GM21737 (cell line): ENCODE results near the gene NOP16.

Experiments used
- ATAC-seq: cut with Tn5 transposase; IDR thresholded peaks from one replicate; pipeline ENCODE4 v1.9.1; 2021; ENCODE audit warnings: mild to moderate bottlenecking, moderate library complexity; ENCODE audit not compliant: unreplicated experiment

Gene NOP16

DNA sequence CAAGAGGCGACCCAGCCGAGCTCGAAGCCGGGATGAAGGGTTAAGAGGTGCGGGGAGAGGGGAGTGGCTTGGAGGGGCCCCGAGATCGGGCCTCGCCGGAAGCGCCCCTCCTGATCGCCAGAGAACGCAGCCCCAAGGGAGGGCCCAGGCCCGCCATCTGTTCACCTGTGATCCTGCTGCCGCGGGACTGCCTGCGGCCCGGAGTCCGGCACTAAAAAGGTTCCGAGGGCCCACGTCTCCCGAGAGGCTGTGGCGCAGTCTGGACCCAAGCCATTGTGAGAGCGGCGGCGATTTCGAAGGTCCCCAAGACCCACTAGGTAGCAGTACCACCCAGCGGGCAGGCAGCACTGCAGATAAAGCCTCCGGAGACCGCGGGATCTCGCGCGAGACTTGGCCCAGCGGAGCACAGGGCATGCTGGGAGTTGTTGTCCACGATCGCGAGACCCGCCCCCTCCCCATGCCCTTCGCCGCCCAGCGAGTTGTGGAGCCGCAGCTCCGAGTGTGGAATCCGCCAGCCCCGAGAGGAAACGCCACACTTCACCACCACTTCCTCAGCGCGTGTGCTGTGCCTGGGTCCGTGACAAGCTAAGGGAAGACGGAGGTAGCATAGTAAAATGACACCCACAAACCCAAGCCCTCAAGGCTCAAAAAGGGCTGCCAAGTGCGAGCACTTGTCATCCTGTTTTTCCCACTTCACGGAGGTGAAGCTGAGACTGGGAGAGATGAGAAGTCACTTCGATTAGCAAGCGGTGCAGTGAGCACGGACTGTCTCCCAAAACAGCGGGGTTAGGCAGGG lies 26.8 kb downstream of the NOP16 start, which contains the start of gene KIAA1191:
TSS of gene KIAA1191 (minus strand) at position 328 of the 796 bp plus-strand sequence. CDS start 2,256 bp downstream, outside the sequence.
- ATAC-seq, result peak; percentile 83

DNA sequence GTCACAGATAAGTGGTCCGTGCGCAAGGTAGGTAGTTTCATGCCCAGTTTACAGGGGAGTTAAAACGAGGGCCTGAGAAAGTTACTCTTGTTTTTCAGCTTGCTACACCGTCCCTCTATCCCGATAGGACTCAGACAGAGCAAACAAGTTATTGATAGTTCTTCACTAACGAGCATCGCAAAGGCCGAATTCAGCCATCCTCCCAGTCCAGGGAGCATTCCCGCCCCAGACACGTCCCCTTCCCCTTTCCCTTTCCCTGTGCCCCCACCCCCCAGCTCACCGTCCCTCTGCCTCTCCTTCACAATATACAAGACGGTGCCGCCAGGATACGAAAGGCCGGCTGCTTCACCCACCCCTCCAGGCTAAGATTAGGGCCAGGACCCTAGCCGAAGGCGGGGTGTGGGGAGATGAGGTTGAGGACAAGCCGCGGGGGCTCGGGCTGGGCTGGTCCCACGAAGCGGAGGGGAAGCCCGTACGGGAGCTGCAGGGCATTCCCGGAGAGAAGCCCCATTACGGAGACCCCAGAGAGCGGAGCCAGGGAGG lies 27.4 kb downstream of the NOP16 start:
- ATAC-seq, result peak; percentile 7

DNA sequence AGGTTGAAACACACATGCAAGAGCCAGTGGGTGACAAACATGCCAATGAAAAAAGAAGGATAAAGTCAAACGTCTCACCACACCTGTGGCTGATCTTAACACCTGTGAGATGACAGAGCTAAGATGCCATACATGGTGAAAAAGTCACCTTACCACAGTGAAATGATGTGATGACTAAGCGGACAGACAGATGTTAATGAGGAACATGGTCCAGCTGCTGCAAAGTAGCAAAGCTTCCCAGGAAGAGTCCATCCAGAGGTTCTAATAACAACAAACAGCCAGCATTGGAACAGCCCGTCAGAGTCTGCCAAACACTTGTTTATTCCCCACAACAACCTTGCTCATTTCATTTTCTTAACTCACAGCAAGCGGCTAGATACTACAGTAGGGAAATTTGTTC lies 28.7 kb downstream of the NOP16 start:
- no peak for ATAC-seq

DNA sequence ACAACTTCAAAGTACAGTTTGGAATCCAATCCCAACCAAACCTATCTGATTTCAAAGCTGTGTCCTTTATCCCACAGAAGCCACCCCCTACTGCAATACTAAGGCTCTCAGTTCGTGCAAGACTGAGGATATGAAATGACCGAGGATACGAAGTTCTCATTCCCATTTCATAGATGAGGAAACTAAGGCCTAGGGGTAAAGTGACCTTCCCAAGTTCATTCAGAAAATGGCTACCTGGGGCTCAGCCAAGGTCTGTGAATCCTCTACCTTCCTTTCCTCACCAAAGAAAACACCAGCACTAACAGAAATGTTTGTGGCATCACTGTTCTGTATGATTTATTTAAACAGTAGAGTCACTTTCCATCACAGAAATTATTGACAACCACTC lies 32.2 kb downstream of the NOP16 start:
- ATAC-seq, result no peak

DNA sequence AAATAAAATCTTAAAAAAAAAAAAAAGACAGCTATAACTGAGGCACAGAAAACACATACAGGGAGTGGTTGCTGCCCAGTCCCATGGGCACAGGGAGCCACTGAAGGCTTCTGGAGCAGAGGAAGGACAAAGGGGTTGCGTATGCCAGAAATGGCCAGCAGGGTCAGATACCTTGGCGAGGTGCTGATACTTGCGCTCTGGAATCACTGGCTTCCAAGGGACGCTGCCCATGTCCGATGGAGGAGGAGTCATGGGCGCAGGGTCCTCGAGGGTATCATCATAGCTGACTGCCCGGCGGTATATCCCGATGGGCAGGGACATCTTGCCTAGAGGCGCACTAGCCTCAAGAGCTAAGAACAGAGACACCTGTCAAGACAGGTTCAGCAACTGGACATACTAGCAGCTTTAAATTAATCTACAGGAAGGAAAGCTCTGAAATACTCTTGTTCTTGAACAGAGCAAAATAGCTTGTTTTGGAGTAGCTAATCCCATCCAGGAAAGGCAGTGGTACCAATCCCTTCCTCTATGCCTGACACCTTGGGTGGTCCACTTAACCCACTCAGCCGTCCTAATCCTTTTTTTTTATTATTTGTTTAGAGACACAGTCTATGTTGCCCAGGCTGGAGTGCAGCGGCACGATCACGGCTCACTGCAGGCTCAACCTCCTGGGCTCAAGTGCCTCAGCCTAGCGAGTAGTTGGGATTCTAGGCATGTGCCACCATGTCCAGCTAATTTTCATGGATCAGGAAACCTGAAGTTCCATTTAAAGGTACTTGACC lies 32.8 kb downstream of the NOP16 start:
- ATAC-seq, result no peak

DNA sequence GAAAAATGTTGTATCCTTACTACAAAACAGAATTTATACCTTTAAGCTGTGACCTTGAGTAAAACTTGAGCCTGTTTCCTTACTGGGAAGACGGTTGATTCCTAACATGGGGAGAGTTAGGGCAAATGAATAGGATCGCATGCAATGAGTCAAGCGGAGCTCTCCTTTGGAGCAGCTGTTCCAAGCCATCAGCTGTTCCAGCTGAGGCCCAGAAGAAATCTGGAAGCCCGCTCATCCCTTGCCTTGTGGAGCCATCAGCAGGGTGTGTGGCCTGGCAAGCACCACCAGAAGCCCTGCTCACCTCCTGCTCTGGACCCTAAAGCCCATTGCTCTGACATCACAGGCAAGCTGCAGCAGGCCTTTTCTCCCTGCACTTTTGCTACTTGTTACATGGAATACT lies 34.9 kb downstream of the NOP16 start:
- no peak for ATAC-seq

DNA sequence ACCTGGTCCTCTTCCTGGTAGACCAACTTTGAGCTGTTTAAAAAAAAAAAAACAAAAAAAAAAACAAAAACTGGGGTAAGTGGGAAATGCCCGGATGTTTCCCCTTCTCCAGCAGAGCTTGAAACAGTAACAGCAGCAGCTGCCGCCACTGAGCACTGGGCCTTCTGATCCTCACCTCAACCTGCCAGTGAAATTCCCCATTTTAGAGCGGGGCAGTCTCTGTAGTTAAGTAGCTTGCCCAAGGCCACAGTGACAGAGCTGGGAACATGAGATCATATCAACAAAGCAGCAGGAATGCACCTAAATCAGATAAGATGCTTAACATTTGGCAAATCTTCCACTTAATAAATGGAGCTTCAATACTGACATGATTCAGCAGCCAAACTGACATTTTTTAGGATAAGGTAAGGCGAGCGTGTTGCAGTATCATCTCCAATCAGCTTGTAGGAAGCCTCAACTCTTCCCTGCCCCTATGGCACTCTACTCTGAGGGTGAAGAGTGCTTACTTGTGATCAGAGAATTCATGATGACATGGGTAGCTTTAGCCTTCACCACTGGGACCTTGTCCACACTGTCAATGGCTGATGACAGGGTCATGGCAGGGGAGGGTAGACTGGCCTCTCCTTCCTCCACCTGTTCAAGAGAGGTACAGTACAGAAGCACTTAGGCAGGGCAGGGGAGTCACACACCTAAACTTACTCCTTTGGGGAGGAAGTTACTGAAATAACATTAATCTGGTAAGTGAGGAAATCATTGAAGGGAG lies 36.1 kb downstream of the NOP16 start:
- no peak for ATAC-seq

DNA sequence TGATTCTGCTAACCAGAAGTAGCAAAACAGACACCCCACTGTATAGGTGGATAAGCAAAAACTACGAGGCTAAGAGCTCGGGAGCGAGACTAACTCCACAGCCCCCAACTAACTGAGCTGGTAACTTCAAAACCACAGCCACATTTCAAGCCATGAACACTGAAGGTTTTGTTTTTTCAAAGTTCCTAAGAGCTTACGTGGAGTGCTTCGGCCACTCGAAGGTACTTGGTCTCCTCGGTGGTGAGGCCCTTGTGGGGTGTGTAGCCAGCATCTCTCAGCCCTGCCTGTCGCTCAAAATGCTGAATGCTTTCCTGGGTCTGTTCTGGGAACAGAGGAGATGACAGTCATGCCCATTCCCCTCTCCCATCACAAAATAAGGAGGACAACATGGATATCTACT lies 38.0 kb downstream of the NOP16 start:
- no peak for ATAC-seq

DNA sequence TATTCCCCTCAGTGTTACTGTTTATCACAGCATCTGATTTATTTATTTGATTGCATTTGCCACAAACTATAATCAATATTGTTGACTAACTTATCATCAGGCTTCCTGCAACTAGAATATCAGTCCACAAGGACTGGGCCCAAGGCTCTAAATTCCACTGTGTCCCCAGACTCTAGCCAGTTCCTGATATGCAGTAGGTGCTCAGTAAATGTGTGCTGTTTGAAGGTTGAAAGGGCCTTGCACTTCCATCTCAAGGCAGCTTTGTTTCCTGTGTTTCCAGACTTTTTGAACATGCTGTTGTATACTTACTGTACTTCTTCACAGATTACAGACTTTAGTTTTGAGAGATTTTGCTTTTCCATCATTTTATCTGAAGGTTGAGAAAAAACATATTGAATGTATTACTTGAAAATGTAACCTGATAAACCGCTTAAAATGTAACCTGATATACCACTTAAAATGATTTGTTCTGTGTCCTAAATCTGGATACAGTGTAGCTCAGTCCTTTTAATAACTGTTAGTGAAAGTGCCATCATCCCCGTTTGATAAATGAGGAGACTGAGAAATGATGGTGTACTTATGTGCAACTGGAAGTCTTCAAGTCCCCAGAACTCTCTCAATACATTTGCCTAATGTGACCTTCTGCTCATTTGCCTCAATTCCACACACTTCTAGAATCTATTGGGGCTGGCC lies 45.5 kb downstream of the NOP16 start:
- no peak for ATAC-seq

DNA sequence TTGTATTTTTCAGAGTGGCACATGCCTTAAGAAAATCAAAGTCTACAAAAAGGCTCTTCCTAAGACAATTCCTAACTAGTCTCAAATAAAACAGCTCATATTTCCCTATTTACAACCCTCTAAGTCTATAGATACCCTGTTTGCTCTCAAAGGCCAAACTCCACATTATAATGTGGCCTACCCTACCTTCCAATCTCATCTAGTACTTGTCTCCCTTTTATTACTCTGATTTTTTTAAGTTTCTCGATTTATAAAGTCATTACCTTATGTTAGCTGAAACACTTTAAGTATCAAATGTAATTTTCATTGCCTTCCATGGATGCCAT lies 46.3 kb downstream of the NOP16 start:
- ATAC-seq, result no peak

DNA sequence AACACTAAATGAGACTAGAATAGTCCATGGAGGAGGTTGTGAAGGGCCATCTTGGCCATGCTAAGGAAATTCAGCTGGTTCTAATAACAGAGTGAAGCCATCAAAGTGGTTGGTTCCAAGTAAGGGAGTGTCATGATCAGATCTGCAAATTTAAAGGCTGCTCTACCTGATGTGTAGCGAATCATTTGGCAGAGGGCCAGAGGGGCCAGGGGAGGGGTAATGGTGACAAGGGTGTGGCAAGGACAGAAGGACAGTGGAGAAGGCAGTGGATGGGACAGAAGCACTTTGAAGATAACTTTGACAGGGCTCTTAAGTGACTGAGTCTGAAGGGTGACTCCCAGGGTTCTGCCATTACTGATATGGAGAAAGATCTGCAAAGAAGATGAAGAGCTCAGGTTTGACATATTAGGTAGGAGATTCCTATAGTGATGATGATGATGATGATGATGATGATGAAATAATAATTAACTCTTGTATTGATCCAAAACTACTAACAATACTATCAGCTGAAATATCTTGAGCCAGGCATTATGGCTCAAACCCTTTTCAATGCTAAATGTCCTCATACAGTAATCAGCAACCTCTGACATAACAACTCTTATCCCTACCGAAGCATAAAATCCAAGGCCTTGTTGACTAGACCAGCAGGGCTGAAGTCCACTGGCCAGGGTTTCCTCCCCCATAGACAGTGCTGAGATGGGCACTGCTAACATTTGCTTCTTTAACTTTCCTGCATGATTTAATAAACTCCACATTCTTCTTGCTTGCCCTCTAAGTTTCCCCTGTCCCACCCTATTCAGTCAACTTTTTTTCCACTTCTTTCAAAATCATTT lies 46.9 kb downstream of the NOP16 start:
- ATAC-seq, result no peak

DNA sequence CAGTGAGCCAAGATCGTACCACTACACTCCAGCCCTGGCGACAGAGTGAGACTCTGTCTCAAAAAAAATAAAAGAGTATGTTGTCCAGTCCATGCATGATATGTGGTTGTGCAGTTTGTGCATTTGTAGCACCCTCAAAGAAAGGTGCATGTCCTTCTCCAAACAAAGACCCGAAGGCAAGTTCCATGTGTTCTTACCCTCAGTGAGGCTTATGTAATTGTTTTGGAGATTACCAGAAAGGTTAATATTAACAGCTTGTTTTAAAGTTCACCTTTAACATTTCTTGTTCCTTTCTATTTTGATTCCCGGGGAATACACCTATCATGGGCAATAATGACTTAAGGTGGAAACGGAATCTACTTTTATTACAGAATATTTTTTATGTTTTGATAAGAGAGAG lies 49.1 kb downstream of the NOP16 start:
- no peak for ATAC-seq

DNA sequence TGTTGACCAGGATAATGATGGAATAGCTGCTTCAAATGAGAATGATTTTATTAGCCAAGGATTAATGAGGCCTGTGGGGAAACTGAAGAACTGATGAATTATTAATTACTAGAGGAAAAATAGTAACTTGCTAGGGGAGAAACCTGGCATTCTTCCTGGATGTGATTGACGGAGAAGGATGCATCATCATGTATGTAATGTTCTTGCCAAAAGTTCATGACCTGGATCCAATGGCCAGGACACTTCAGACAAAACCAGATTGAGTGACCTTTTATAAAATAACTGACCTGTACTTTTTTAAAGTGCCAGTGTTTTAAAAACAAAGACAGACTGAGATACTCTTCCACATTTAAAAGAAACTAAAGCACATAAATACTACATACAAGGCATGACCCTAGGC lies 50.5 kb downstream of the NOP16 start:
- ATAC-seq, result no peak

DNA sequence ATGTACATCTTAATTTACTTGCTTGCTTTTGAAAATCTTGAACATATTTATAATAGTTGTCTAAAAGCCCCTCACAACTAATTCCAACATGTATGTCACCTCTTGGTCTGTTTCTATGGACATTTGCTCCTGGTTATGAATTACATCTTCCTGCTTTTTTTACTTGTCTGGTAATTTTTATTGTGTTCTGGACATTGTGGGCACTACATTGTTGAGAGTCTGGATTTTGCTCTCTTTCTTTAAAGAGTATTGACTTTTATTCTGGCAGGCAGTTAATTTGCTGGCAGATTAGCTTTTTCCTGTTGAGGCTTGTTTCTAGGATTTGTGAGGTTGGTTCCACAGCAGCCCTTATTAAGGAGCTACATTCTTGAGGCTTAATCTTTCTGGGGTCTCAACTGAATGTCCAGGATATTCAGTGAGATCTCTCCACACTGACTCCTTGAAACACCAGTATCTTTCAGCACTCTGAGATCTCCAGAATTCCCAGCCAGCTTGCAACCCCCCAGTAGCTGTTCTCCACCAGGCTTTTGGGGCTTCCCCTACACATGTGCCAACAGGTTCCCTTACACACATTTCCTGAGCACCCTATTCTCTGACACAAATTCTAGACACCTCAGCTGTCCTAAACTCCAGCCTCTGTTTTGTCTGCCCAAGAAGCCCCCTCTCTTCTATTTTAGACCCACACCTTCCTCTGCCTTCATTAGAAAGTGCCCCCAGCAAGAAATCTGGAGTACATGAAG lies 54.2 kb downstream of the NOP16 start:
- ATAC-seq, result no peak
